Esophagus muscularis mucosa (tissue), 3 donors: ENCODE results near the gene SRXN1.

Experiments
- EP300 ChIP-seq: sonication (generic); formaldehyde crosslinking; IDR thresholded peaks from one replicate; pipeline ENCODE4 v1.6.1; 2017; ENCODE audit warnings: antibody characterized with exemption
- TF ChIP-seq, protein P1 (sequence below), 3 experiments: fragments of 200-600 bp in 2 of 3; fragments of 450-650 bp in 1 of 3; sonication (generic) in 2 of 3; IDR thresholded peaks; one replicate each; pipeline ENCODE4 v1.5.1; 2017 to 2019; ENCODE audit warnings: antibody characterized with exemption in 3 of 3, mild to moderate bottlenecking in 2 of 3, moderate library complexity in 1 of 3

DNA sequence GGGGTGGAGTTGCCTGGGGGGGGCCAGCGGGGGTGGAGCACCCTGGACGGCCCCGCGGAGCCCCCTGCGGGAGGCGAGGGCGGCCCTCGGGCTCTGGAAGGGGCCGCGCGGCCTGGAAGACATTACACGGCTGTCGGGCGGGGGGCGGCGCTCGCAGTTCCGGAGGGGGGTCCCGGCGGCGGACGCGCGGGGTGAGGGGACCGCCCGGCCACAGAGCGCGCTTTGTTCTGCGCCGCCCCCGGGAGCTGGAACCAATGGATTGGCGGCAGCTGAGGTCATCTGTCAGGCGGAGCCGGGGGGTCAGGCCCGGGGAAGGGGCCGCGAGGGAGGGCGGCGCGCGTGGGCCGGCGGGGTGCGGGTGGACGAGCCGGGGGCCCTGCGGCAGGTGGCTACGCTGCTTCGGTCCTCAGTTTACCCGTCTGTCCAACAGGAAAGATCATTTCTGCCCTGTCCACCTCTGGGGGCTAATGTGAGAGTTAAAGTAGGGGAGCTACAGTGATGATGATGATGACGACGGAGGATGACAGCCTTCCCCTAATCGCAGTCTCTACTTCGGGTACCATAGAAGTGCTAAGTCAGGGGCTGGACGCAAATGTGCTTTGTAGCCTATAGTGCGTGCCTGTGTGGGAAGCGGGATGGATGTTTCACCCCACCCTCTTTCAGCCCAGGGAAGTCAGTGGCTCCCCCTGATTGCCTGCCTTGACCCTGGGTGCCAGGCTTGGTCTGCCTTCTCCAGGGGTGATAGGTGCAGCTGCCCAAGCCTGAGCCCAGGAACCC is 10.4 kb downstream of the SRXN1 start:
- no peak for TF ChIP-seq EP300
- TF ChIP-seq, protein P1, sequence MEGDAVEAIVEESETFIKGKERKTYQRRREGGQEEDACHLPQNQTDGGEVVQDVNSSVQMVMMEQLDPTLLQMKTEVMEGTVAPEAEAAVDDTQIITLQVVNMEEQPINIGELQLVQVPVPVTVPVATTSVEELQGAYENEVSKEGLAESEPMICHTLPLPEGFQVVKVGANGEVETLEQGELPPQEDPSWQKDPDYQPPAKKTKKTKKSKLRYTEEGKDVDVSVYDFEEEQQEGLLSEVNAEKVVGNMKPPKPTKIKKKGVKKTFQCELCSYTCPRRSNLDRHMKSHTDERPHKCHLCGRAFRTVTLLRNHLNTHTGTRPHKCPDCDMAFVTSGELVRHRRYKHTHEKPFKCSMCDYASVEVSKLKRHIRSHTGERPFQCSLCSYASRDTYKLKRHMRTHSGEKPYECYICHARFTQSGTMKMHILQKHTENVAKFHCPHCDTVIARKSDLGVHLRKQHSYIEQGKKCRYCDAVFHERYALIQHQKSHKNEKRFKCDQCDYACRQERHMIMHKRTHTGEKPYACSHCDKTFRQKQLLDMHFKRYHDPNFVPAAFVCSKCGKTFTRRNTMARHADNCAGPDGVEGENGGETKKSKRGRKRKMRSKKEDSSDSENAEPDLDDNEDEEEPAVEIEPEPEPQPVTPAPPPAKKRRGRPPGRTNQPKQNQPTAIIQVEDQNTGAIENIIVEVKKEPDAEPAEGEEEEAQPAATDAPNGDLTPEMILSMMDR (IDR thresholded peaks at IDR 0.05): no peak
